Measurements from ENCODE around the gene TTLL11. TPM values are rescaled to one million over a fixed set of nuclear protein-coding genes. Genes with fewer than 3 reads are reported as not detected.
A peak's percentile ranks its signal among the peaks of the same experiment; 100 is the strongest.

The TTLL11 gene
- total and polyA plus RNA-seq, 4 donors: 1.4 to 4.5 (median 3.6) TPM

- H3K9me3 ChIP-seq (ENCODE audit: control insufficient read depth in 4 of 4, low read length in 3 of 4): peaks cover 0 to 5% (median 0%) of the 10 kb centered on the region in 4 donors
- no peaks in the 10 kb centered on the region for H3K36me3 ChIP-seq (ENCODE audit: control insufficient read depth in 4 of 4, insufficient read depth in 3 of 4, low read depth in 1 of 4, low read length in 3 of 4)
- WGBS: 76% methylated on average over 2 of the region's 2 CpGs
- no peaks in the 10 kb centered on the region for H3K27me3 ChIP-seq (ENCODE audit: control insufficient read depth in 4 of 4, insufficient read depth in 4 of 4, low read length in 3 of 4)
- DNase-seq (ENCODE audit: low spot score): no peak
- no peak overlapping the region for H3K27ac ChIP-seq (ENCODE audit: low read depth in 1 of 2, low read length in 2 of 2)
- TF ChIP-seq REST (IDR thresholded peaks at IDR 0.05) (no peak), FOXA1 (IDR thresholded peaks at IDR 0.05) (no peak), EGR1 (IDR thresholded peaks at IDR 0.05; ENCODE audit: low read depth in 2 of 2) (no peak), JUND (IDR thresholded peaks at IDR 0.05) (no peak), RXRA (IDR thresholded peaks at IDR 0.05) (no peak), ZBTB33 (IDR thresholded peaks at IDR 0.05) (no peak), TAF1 (conservative IDR thresholded peaks at IDR 0.05) (no peak), HNF4A (conservative IDR thresholded peaks at IDR 0.05) (no peak), FOXA2 (IDR thresholded peaks at IDR 0.05) (no peak), GABPA (IDR thresholded peaks at IDR 0.05 in 1 of 2, conservative IDR thresholded peaks at IDR 0.05 in 1 of 2) (no peak), MAX (IDR thresholded peaks at IDR 0.05) (no peak), HNF4G (IDR thresholded peaks at IDR 0.05) (no peak)
- no peaks in the 10 kb centered on the region for H3K4me1 ChIP-seq (ENCODE audit: control insufficient read depth in 4 of 4, insufficient read depth in 4 of 4, low read length in 3 of 4)
- H3K9ac ChIP-seq (ENCODE audit: low read depth in 1 of 2, low read length in 2 of 2): no peak overlapping the region
- H3K4me3 ChIP-seq (ENCODE audit: low read depth in 1 of 3, low read length in 3 of 3): no peak overlapping the region
Measured at GRCh38 chr9:122020398-122020797, 72.7 kb downstream of the TTLL11 start.

GRCh38 chr9:122016744-122017143 is 76.4 kb downstream of the TTLL11 start:
- H3K9me3 ChIP-seq (ENCODE audit: control insufficient read depth in 4 of 4, low read length in 3 of 4): no peaks in the 10 kb centered on the region
- H3K27ac ChIP-seq (ENCODE audit: low read depth in 1 of 2, low read length in 2 of 2): no peak overlapping the region
- TF ChIP-seq RAD21 (IDR thresholded peaks at IDR 0.05): peak; percentile 62 to 72
- TF ChIP-seq HNF4A (conservative IDR thresholded peaks at IDR 0.05): no peak
- TF ChIP-seq CTCF (IDR thresholded peaks at IDR 0.05; ENCODE audit: low read depth, low read length, missing input control): peak; percentile 30
- no peaks in the 10 kb centered on the region for H3K4me1 ChIP-seq (ENCODE audit: control insufficient read depth in 4 of 4, insufficient read depth in 4 of 4, low read length in 3 of 4)
- H3K27me3 ChIP-seq (ENCODE audit: control insufficient read depth in 4 of 4, insufficient read depth in 4 of 4, low read length in 3 of 4): no peaks in the 10 kb centered on the region
- H3K4me3 ChIP-seq (ENCODE audit: low read depth in 1 of 3, low read length in 3 of 3): no peak overlapping the region
- WGBS: 54% methylated on average over 6 of the region's 6 CpGs
- DNase-seq (ENCODE audit: low spot score): no peak
- peaks cover 0 to 2% (median 0%) of the 10 kb centered on the region in 4 donors for H3K36me3 ChIP-seq (ENCODE audit: control insufficient read depth in 4 of 4, insufficient read depth in 3 of 4, low read depth in 1 of 4, low read length in 3 of 4)
- no peak overlapping the region for H3K9ac ChIP-seq (ENCODE audit: low read depth in 1 of 2, low read length in 2 of 2)
